ENCODE data around the gene TMEM272. TPM values are rescaled to one million over a fixed set of nuclear protein-coding genes. Genes with fewer than 3 reads are reported as not detected.
"Not testable (repeated sequence)": the region's sequence is repeated elsewhere in the genome, so short reads cannot be mapped to it uniquely, and the experiment has no call there.

The TMEM272 gene
- polyA plus RNA-seq, 1 donor = 0.29 TPM

- DNase-seq (ENCODE audit: low read depth) = no peak
These were observed 19.2 kb downstream of the TMEM272 start for GRCh38 chr13:51825681-51826254.

- DNase-seq (ENCODE audit: low read depth) = no peak
These were observed 19.8 kb downstream of the TMEM272 start for GRCh38 chr13:51825165-51825592.

- not testable (repeated sequence) for DNase-seq (ENCODE audit: low read depth)
These were observed 20.3 kb downstream of the TMEM272 start for GRCh38 chr13:51824712-51825111.

- no peak for DNase-seq (ENCODE audit: low read depth)
These were observed 21.1 kb downstream of the TMEM272 start for GRCh38 chr13:51823863-51824262.

- no peak for DNase-seq (ENCODE audit: low read depth)
These were observed 21.6 kb downstream of the TMEM272 start for GRCh38 chr13:51823359-51823758.

- DNase-seq (ENCODE audit: low read depth) = no peak
These were observed 22.7 kb downstream of the TMEM272 start for GRCh38 chr13:51822106-51822815.

- DNase-seq (ENCODE audit: low read depth) = no peak
These were observed 23.4 kb downstream of the TMEM272 start for GRCh38 chr13:51821606-51822005.

GRCh38 chr13:51820016-51820597 lies 24.9 kb downstream of the TMEM272 start:
- DNase-seq (ENCODE audit: low read depth) = no peak

GRCh38 chr13:51819544-51819943 lies 25.4 kb downstream of the TMEM272 start:
- DNase-seq (ENCODE audit: low read depth) = no peak

GRCh38 chr13:51818781-51819511 lies 26.0 kb downstream of the TMEM272 start:
- no peak for DNase-seq (ENCODE audit: low read depth)

- no peak for DNase-seq (ENCODE audit: low read depth)
These were observed 26.7 kb downstream of the TMEM272 start for GRCh38 chr13:51818276-51818675.

- DNase-seq (ENCODE audit: low read depth) = no peak
These were observed 27.3 kb downstream of the TMEM272 start for GRCh38 chr13:51817717-51818116.

- no peak for DNase-seq (ENCODE audit: low read depth)
These were observed 28.2 kb downstream of the TMEM272 start for GRCh38 chr13:51816604-51817249.

GRCh38 chr13:51815848-51816247 lies 29.1 kb downstream of the TMEM272 start:
- no peak for DNase-seq (ENCODE audit: low read depth)

- no peak for DNase-seq (ENCODE audit: low read depth)
These were observed 29.9 kb downstream of the TMEM272 start for GRCh38 chr13:51814825-51815650.

- DNase-seq (ENCODE audit: low read depth) = no peak
These were observed 30.9 kb downstream of the TMEM272 start for GRCh38 chr13:51814071-51814470.

GRCh38 chr13:51811920-51812451 lies 33.0 kb downstream of the TMEM272 start:
- no peak for DNase-seq (ENCODE audit: low read depth)

GRCh38 chr13:51811046-51811445 lies 33.9 kb downstream of the TMEM272 start:
- DNase-seq (ENCODE audit: low read depth) = no peak

GRCh38 chr13:51808811-51809210 lies 36.2 kb downstream of the TMEM272 start:
- DNase-seq (ENCODE audit: low read depth) = no peak

- DNase-seq (ENCODE audit: low read depth) = no peak
These were observed 37.9 kb downstream of the TMEM272 start for GRCh38 chr13:51807041-51807440.

- DNase-seq (ENCODE audit: low read depth) = no peak
These were observed 38.4 kb downstream of the TMEM272 start for GRCh38 chr13:51806566-51806965.

Data from forelimb muscle (tissue), 1 donor.